Esophagus squamous epithelium (tissue), 4 donors: ENCODE measurements around the gene CTPS1.

Experiments
- CTCF ChIP-seq, 6 experiments: fragments of 450-650 bp in 4 of 6; fragments of 200-600 bp in 2 of 6; sonication (generic) in 2 of 6; IDR thresholded peaks; one replicate each; pipeline ENCODE4 v1.5.1; 2016 to 2019; ENCODE audit warnings: antibody characterized with exemption in 6 of 6, mild to moderate bottlenecking in 4 of 6, moderate library complexity in 4 of 6
- POLR2A ChIP-seq, 4 donors: fragments of 450-650 bp; IDR thresholded peaks; one replicate each; pipeline ENCODE4 v1.6.1; 2017; ENCODE audit warnings: antibody characterized with exemption in 4 of 4, mild to moderate bottlenecking in 4 of 4, moderate library complexity in 3 of 4

GRCh38 chr1:40936931-40937339 lies 42.6 kb upstream of the CTPS1 start:
- TF ChIP-seq CTCF (IDR thresholded peaks at IDR 0.05): no peak
- TF ChIP-seq POLR2A (IDR thresholded peaks at IDR 0.05): no peak
